Measurements from ENCODE around the gene PI4KA.
"Not testable (repeated sequence)": the region's sequence is repeated elsewhere in the genome, so short reads cannot be mapped to it uniquely, and the experiment has no call there.

Gene PI4KA

DNA sequence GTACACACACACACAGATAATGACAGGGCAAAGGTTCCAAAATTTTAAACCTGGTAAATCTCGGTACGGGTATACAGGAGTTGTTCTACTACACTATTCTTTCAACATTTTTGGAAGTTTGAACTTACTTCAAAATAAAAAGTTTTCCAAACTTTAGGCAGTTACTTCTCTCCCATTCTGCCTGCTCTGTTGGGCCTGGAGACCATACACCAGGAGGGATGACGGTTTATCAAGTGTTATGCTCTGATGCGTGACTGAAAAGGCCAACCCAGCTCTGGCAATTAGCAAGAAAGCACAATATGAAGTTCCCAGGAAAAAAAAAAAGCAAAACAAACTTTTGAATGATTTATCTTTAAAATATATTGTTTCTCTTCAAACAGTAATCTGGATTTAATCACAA is 83.7 kb downstream of the PI4KA start:
- no peak for DNase-seq

DNA sequence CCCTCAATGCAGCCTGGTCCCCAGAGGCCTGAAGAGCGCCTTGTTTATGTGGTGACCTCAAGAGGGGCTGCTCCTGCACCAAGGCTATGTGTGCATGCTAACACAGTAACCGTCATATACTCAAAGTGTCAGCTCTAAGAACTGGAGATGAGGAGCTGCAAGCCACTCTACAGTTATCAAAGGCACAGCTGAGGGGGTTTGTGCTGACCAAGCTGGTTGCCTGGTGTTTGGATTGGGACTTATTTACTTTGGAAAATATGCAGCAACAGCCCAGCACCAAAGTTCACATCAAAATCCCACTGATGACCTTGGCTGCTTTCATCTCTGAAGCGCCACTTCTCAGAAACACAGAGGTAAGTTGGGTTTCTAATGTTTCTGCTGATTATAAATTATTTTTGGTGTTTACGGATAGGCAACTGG is 84.8 kb downstream of the PI4KA start, which contains the start of gene SERPIND1:
Gene SERPIND1 (plus strand): TSS at position 321 of the 420 bp plus-strand sequence. CDS start 5,200 bp downstream, outside the sequence.
- no peak for DNase-seq

DNA sequence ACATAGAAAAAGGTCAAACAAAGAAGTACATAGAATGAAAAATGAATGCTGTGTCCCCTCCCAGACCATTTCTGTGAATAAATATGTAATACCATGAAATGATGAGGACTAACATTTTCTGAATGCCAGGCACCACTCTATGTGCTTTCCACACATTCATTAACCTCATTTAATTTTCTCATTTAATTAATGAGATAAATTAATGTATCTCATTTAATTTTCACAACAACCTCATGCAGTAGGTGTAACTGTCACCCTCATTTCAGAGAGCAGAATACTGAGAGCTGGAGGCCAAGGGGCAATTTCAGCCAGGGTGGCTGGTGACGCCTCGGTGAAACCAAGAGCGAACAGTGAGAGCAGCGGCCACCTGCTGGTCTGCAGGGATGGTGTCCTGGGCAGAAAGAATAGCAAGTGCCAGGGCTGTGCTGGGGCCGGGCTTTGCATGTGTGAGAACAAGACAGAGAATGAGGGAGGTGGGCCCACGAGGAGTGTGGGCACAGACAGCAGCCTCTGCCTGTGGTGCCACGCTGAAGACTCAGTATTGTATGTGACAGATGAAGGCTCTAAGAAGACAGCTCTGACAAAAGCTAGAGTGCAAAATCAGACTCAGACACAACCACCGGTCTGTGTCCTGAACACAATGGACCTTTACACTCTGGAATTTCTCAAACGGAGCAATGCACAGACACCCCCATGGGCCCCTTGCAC is 86.5 kb downstream of the PI4KA start:
- no peak for DNase-seq

DNA sequence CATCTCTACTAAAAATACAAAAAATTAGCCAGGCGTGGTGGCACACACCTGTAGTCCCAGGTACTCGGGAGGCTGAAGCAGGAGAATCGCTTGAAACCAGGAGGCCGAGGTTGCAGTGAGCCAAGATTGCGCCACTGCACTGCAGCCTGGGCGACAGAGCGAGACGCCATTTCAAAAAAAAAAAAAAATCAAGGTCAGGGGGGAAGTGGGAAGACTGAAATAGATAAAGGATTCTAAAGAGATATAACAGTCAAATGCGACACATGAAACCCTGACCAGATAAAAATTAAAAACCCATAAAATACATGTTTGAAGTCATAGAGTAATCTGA is 89.2 kb downstream of the PI4KA start:
- not testable (repeated sequence) for DNase-seq

DNA sequence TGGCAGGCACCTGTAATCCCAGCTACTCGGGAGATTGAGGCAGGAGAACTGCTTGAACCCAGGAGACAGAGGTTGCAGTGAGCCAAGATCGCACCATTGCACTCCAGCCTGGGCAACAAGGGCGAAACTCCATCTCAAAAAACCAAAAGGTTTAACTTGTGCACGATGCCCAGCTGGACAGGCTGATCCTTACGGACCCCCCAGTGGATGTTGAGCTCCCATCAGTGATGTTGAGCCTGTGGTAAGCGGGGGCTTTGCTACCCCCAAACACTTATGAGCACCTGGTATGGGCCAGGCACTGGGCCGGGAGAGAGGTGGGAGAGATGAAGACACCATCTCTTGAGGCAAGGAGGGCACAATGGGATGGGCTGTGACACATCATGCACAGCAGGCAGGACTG is 92.1 kb downstream of the PI4KA start:
- no peak for DNase-seq

DNA sequence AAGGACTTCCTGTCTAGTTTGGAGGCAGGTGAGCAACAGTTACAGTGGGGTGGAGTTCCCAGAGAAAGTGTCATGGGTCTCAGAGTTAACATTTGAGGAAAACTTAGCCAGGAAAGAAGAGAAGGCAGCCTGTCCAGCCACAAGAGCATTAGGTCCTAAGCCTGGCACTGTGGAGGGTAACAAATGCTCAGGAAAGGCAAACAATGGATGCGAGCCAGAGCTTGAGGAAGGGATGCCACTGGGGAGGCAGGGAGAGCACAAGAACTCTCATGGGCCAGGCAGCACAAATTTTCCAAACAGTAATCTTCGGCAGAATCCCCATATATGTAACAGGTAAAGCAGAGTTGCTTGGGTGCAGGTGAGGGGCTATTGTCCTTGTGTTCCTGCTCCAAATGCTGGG is 92.7 kb downstream of the PI4KA start:
- no peak for DNase-seq

DNA sequence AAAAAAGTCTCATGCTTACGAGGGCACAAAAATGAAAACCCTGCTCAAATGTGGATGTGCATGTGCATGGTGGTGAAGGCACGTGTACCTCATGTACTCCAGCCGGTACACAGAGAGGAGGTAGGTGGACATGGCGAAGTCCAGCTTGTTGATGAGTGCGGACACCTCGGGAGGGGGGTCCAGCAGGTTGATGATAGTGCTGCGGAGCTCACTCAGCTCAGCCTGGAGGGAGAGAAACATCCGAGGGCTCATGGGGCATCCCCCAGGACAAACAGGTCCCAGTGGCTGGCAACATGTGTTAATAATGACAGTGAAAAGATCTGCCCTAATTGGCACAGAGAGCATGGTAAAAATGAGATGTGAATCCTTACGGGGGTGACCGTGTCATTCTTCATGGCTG is 93.9 kb downstream of the PI4KA start:
- DNase-seq: no peak

DNA sequence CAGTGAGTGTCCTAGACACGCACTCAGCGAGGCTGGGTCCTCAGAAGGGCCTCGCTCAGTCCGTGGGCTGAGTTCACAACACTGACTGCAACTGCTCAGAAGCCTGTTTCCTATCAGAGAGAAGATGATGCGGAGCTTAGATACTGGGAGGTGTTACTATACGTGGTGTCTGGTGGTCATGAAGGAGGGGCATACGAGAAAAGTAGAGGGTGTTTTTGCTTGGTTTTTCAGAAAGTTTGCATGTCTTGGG is 94.2 kb downstream of the PI4KA start:
- no peak for DNase-seq

DNA sequence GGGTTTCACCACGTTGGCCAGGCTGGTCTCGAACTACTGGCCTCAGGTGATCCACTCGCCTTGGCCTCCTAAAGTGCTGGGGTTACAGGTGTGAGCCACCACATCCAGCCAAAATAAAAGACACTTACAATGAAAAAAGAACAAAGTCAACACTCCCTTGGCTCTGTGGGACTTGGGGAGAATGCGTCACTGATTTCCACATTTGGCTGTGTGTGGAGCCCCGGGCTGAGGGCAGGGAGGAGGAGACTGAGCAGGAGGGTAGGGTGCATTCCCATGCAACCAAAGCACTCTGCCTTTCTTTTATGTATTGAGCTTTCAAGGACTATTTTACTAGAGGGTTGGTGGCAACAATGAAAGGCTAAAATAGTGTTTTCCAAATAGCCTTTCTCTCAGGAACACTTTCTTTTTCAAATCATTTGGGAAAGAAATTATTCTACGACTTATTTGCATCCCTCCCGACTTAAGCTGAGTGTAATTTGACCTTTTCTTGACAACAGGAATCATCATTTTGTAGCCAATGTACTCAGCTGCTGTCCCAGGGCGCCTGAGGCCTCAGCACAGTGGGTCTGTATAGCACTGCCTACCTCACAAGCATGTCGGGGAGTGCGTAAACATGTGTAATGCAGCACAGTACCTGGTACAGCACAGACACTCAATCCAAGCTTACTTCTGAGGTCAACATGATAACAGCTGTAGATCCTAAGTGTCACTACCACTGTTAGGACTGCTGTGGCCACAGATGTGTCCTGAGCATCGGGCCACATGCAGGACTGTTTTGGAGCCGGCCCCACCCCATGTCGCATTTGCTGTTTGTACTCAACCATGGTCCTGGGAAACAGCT is 94.8 kb downstream of the PI4KA start:
- no peak for DNase-seq

DNA sequence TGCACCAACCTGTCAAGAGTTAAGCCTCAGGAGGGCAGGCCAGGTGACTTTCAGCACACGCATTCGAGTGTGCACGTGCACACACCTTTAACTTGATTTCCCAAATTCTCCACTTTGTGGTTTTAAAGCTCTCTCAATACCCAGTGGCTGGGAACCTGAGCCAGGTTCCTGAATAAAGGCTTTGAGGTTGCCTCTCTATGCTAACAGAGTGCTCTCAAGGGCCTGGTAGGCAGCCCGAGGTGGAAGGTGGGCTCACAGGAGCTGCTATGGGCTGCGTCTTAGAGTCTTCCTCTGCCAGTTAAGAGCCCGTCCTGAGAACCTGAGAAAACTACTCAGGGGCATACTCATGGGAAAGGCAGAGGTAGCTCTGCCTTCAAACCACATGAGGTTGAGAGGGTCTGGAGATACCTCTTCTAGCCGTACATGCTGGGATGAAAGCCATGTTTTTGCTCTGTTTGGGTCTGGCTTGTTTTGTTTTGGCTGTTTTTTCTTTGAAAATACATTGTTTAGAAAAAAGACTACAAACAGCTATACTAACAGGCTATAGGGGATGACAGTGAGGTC is 96.3 kb downstream of the PI4KA start:
- DNase-seq: no peak

DNA sequence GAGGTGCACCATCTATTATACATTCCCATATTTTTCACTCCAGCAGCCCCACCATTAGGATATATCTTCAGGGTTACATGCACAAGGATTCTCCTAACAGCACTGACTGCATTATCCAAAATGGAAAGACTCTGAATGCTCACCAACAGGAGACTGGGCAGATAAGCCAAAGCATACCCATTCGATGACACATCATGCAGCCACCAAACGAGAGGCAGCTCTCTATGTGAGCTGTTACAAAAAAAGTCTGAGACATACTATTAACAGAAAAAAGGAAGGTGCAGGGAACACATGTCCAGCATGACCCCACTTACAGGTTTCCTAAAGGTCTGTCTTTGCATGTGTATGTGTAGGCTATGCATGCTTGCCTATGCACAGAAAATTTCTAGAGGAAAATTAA is 97.1 kb downstream of the PI4KA start:
- no peak for DNase-seq

DNA sequence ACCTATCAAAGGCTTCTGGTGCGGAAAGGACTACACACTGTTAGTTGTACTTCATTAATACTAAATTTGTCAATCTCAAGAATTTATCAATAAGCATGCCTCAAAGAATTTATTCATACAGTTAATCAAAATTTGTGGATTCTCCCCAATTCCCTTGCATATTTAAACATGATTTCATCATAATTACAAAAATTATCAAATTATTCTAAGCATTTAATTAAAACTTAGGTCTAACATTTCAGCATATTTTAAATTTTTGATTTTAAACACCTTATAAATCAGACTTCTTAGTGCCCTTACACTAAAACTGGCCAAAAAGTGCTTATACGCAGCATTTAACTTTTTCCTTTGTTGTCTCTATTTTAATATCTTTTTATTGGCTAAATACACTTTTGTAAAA is 98.5 kb downstream of the PI4KA start:
- no peak for DNase-seq

DNA sequence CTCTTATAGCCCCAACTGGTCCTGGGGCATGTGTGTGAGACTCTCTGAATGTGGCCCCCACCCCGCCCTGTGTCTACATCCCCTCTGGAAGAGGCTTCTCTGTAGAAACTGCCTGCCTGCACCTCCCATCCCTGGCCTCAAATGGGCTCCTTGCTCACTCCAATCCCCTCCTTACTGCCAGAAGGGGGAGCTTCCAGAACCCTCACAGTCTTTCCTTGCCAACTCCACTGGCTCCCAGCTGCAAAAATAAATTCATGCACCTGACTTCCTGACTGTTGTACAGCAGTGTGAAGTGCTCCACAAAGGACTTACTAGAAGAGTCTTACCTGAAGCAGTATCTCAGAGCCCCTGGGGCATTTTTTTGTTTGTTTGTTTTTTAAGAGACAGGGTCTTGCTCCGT is 99.9 kb downstream of the PI4KA start:
- peak; percentile 31 for DNase-seq

DNA sequence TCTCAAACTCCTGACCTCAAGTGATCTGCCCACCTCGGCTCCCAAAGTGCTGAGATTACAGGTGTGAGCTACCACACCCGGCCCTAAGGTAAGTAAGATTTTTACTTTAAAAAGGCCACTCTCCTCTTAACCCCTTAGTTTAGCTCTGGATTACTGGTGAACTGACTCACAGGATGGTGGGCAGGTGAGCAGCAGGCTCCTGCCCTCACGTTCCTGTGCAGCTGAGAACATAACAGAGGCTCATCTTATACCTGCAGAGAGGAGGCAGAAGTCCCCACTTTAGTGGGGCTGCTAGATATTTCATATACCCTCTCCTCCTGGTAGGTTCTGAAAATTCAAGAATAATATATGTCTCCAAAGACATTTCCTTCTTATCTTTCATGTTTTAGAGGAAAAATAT is 101.8 kb downstream of the PI4KA start:
- DNase-seq: no peak

DNA sequence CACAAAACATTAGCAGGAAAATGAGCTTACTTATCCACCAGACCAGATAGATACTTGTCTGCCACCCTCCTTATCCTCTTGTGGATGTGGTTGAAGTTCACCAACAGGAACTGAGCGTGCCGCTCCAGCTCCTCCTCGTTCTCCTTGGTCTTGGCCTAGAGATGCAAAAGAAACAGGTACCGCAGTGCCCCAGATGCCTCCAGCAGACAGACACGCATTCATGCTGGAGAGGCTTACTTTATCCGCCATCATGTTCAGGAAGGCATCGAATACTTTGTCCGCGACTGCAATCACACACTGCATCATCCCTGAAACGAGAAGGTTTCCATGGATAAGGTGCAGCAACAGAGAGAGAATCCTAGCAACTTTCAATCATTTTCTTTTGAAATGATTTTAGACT is 105.7 kb downstream of the PI4KA start:
- DNase-seq: no peak

DNA sequence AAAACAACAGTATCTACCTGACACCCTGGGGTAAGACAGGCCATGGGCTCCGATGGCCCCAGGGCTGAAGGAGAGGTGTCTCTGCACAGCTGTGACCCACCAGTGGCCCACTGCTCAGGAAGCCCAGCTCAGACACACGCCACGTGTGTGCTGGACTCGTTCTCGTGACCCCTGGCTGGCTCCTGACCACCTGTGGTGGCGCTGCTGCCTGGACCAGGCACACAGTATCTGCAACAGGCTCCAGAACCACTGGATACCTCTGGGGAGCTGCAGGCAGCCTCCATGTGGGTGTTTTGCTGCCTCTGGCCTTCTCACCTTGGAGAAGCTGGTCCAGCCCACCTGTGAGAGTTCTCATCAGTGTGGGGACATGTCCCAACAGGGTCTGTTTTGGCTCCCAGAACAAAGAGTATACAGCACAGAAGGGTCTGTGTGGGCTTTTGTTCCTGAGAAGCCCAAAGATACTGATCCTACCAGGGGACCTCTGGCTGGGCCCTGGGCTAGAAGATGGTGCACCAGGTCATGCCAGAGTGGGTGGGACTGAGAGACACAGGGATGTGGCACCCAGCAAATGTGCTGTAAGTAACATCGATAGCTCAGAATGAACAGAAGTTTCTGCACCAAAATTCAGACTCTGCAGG is 106.4 kb downstream of the PI4KA start:
- no peak for DNase-seq

DNA sequence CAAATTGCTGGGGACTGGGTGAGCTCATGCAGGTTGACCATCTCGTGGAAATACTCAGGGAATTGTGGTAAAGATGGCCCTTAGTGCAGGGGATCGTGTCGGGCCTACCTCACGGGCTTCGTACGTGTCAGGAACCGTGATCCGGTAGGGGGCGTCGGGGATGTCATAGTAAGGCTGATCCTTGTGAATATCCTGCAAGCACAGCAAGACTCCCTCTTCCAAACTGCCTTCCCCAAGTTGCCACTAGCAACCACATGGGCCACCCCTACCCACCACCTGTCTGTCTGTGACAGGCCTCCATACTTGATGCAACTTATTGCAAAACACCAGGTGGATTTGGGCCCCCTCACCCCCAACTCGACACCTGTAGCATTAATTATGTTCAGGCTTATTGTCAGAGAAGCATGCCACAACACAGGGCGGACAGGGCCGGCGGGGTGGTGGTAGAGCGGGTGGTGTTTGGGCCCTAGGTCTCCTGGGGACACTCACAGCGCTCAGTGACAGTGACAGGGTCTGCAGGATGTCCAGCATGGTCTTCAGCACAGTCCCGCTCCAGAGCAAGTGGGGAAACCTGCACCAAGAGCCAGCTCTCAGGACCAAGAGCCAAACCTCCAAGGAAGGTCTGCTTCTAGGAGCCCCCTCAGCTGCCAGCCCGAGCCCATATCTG is 107.3 kb downstream of the PI4KA start:
- DNase-seq: no peak

DNA sequence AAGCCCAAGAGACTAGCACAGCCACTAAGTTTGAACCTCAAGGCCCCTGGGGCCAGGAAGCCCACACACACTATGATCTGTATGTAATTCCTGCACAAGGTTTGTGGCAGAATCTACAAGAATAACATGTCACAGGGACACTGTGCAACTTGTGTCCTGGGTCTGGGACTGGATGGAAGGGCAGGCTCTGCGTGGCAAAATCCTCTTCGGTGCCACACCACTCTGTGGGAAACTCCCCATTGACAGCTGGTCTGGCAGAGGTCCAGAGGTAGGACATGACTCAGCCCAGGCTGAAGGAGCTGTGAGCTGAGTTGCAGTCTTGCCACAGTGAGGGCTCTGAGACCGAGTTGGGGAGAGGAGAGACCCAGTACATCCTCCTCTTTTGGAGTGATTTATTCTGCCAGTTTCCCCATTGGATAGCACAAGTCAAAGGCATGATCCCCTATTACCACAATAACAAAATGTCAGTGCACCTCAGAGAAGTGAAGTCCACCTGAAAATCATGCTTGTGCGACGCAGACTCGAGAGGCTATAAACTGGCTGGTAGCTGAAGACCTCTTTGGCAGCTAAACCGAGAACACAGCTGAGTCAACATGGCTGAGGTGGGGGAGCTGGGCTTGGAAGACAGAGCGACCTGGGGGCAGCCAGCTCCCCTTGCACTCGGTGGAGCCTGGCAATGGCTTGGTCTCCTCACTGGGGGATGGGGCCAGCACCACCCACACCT is 108.0 kb downstream of the PI4KA start:
- DNase-seq: peak; percentile 72

DNA sequence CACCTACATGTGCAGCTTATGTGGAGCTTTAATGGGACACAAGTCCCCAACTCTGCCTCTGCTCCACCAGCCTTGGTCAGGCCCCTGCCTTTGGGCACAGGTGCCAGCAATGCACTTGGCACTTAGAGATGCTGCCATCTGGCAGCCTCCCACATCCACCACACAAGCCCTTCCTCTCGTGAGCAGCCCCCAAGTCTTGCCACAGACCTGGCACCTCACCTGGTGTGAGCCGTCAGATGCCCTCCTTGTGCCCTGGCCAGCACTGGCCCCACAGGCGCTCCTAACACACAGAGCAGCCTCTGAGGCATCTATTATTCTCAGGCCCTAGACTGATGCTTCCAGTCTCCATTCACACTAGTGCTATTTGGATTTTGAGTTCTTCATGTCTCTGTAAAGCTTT is 109.2 kb downstream of the PI4KA start:
- no peak for DNase-seq

DNA sequence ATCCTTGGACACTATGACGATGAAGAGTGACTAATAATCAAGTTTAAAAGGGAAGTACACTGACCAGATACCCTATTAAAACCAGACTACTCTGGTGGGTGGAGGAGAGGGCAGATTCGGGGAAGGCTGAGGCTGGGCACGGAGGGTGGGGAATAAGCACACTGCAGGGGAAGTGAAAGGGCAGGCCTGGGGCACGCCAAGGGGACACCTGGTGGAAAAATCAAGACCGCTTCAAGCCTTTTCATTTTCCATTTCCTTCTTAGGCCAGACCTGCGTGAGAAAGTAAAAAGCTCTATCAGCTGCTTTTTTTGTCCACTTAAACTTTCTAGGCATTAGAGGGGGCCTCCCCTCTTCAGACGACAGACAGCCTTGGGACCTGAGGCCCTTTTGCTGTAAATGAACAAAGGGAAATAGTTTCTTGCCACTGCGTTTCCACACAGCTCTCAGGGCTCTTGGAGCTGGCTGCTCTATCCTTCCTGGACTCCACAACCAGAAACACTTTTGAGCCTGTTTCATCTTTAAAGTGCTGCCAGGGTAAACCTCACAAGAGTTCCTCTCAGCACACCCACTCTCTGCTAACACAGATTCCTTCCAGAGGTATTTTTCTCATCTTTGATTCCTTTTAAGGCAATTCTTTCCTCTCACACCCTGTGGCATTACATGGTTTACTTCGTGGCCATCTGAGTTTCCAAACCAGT is 109.7 kb downstream of the PI4KA start:
- no peak for DNase-seq

DNA sequence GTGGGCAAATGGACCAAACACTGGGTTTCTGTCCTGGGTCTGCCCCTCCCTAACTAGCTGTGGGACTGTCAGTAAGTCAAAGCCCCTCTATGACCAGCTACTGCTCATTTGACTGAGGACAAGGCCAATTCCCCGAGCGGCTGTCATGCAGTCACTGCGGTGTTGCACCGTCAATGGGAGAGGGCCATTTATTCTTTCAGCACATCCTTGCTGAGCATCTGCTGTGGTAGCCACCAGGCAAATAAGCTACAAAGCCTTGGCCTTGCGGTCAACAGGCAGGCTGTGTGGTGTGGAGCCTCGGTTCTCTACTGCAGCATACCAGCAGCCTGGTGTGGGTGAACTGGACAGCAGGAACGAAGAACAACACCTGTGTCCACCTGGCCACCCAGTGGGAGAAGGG is 110.5 kb downstream of the PI4KA start:
- no peak for DNase-seq

DNA sequence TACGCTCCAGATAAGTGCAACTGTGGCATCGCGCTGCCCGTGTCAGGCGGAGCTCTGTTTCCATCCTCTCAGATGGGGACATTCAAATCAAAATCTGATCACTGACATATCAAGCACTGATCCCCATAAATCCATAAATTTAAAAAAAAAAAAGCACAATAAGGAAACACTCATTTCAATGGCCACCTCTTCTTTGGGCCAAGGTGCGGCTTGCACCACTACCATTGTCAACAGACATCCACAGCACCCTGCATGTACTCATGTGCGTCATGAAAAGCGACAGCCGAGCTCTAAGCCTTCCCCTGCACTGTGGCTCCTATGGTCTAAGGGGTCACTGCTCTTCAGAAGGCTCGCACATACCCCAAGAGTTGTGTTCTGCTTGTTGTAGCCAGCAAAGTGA is 111.4 kb downstream of the PI4KA start:
- DNase-seq: no peak
